CMK (cell line): ENCODE data around the gene RFC3.

ENCODE experiments used
- DNase-seq: peaks from one replicate; pipeline ENCODE4 v3.0.0-alpha.2; 2010; ENCODE audit warnings: low read depth

Gene RFC3

DNA sequence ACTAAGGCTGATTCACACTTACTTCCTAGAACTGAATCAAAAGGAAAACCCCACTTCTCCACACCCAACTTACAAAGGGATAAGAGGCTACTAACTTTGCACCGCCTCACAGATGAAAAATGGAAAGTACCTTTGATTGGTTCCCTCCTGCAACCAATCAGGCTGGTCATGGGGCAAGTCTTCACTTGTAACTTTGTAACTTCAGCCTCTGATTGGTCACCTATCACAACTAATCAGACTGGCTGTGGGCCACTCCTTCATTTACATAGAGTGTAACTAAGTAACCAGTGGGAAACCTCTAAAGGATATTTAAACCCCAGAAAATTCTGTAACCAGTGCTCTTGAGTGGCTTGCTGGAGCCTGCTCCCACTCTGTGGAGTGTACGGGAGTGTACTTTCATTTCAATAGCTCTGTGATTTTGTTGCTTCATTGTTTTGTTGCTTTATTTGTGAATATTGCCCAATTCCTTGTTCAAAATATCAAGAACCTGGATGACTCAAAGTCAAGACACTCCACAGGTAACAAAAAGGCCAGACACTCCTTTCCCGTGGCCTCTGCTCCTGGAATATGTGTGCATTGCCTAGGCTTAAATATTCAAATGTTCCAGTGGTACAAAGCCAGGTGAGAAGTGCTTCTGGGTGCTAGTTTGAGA is 50.5 kb downstream of the RFC3 start:
- DNase-seq = no peak

DNA sequence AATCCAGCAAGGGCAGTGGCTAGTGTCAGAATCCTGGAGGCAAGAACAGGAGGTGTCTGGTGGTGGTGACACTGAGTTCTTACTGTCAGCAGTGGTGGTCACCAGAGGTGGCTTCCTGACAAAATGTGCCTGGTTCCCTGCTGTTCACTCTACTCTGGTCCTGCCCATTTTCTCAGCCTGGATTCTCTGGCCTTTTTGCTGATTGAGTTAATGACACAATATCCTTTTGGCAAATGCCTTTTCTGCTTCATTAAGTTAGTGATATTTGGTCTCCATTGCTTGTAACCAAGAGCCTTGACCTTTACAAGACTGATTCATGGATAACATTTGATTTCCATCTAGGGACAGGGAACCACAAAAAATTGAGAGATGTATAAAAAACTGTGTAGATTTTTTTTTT is 51.1 kb downstream of the RFC3 start:
- no peak for DNase-seq

DNA sequence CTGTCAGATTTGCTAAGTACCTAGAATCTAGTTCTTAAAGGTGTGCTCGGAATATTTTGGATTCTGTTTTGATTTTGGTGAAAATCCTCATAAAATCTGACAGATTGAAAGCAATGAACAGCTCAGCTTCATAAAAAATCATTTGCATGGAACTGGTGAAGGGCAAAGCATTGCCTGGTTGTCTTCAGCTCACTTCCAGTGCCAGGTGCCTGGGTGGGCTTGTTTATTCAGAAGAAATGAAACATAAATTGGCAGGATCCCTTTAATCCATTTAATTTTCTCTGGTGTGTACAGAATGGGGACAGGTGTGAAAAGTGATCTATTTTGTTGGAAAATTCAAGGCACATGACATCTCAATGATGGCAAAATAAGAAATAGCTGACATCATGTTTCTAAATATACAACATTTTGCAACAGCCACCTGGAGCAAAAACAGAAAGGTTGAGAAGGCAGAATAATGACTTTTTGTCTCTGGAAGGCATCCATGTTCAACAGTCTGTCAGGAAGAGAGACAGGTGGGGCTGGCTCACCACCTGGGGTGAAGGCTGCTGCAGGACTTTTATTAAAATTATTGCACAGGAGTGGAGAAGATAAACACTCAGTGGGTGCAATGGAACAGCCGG is 52.2 kb downstream of the RFC3 start:
- DNase-seq = no peak

DNA sequence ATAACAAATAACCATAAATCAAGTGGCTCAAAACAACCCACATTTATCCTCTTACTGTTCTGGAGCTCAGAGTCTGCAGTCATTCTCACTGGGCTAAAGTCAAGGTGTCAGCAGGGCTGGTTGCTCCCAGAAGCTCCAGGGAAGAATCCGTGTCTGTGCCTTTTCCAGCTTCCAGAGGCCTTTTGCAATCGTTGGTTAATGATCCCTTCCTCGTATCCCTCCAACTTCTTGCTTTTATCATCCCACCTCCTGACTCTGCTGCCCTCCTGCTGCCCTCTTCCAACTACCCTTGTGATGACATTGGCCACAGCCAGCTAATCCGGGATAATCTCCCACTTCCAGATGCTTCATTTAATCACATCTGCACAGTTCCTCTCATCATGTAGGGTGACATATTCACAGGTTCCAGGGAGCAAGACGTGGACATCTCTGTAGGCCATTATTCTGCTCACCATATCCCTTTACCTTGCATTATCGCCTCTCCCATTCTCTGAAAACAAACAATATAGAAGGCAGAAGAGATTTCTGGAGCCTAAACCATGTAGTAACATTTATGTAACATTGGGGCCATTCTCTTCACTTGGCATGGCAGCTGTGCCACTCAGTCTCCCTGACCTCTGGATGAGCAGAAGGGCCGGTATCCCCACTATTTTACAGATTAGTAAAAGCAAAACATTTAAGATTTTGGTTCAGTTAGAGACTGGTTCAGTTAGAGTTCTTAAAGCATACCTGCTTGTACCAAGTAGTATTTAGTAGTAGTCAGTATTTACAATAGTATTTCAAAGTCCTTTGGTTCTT is 53.5 kb downstream of the RFC3 start:
- no peak for DNase-seq

GRCh38 chr13:33872005-33872351 is 54.0 kb downstream of the RFC3 start:
- no peak for DNase-seq

- DNase-seq = no peak
Measured at GRCh38 chr13:33873251-33873908, 55.4 kb downstream of the RFC3 start.

DNA sequence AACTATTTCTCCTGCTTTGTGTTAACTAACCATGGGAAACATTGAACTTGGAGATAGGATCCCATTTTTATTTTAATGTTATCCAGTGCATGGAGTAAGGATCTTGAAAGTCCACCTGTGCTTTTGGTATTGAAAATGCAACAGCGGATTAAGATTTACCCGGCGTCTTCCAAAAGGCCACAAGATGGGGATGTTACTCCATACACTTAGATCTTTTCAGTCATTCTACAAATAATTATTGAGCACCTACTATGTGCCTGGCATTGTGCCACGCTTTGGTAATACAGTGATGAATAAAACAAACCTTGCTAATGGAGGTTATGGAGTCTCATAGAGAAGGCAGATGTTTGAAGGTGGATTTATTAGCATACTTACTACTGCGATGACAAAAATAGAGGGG is 56.9 kb downstream of the RFC3 start:
- no peak for DNase-seq

DNA sequence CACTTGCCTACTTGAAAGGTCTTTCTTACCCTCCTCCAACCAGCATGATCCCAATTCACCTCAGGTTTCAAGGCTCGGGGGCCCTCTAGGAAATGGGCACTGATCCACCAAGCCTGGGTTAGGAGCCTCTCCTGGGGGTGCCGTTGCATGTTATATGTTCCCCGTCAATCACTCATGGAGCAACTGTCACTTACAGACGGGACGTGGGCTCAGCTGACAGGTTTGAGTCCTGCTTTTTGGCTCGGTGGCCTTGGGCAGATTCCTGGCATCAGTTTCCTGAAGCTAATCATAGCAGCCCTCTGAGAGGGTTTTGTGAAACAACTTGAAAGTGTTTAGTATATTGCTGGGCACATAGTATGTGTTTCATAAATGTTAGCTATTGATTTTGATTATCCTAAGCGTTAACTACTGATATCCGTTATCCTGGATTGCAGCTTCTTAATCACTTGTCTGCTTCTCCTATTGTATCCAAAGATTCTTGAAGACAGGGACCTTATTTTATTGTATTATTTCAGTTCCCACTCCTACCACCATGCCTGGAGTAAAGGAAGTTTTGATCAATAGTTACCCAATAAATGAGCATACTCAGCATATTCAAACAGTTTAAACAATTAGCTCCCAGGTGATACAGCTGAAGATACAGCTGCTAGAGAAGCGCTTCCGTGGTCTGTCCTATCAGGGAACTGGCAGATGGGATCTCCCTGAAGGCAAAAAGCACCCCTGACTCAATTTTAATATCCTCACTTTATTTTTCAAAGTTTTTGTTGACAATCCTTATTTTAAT is 57.9 kb downstream of the RFC3 start:
- DNase-seq = no peak

- no peak for DNase-seq
Measured at GRCh38 chr13:33876716-33877394, 58.9 kb downstream of the RFC3 start.

DNA sequence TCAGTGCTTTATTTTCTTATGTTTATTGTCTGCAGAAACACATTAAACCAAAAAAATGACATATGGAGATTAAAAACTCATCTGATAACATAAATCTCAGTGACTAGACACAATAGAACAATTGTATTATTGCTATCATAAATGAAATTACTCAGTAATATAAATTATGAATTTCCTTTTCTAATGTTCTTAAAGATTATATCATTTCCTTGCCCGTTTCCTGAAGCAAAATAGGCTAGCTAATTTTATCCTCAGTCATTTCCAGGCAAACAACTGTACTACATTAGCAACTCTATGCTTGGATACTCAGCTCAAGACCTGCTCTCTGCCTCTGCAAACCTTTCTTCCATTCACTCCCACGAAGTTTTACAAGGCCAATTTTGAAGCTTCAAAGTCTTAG is 61.2 kb downstream of the RFC3 start:
- no peak for DNase-seq

DNA sequence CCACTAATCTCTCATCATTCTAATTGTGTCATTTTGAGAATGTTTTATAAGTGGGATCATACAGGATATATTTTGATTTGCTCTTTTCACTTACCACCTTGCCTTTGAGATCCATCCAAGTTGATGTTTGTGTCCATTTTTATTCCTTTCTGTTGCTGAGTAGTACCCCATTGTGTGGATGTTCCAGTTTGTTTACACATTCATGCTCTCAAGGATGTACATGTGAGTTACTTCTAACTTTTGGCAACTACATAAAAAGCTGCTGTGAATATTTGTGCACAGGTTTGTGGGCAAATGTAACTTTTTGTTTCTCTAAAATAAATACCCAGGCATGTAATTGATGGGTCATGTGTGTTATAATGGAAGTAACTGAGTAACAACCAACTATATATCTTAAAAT is 64.9 kb downstream of the RFC3 start:
- DNase-seq = no peak

DNA sequence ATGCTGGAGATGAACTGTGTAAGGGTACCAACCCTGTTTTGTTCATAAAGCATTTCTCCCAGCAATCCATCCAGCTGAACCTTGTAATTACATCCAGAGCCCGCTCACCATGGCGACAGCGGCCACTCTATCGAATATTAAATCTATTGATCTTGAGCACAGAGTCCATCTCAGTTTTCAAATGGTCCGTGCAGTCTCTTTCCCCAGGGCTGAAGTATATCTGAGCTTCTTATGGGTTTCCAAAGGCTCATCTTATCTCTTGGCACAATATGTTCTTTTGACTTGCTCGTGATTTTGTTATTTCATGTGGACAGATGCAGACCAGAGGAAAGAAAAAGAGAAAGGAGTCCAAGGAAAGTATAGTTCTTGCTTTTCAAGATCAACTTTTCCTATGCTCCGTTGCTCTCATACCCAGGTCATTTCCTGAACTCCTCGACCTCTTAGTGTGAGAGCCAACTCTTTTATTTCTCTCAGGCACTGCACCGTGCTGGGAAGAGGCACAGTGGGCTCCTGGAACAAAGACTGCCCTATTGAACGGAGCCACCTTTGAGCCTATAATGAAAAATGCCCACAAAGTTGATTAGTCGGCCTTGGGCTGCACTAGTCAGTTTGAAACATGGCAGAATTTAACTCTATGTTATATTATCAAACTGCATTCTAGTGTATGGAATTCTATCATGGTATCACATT is 66.7 kb downstream of the RFC3 start:
- DNase-seq = no peak
